ENCODE measurements around the gene ITPR3.

ITPR3 gene

DNA sequence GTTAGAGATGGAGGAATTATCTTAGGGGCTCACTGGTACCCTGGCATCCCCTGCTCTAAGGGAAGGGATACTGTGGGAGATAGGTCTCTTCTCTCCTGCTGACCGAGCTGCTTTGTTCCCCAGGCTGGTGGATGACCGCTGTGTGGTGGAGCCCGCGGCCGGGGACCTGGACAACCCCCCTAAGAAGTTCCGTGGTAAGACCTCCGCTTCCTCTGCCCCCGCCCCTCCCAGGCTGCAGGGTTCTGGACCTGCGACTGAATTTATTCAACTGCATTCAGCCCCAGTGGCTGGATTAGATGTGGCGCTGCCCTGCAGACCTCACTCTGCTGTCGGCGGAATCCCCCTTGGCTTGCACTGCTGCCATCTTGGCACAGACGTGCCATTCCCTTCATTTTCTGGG, 19.2 kb downstream of the ITPR3 start:
- DNase-seq: no peak

- no peak for DNase-seq
Measured at GRCh38 chr6:33641144-33641543, 20.0 kb downstream of the ITPR3 start.

GRCh38 chr6:33641602-33642001, 20.5 kb downstream of the ITPR3 start:
- no peak for DNase-seq

- peak; percentile 6 for DNase-seq
Measured at GRCh38 chr6:33642897-33643296, 21.8 kb downstream of the ITPR3 start.

DNA sequence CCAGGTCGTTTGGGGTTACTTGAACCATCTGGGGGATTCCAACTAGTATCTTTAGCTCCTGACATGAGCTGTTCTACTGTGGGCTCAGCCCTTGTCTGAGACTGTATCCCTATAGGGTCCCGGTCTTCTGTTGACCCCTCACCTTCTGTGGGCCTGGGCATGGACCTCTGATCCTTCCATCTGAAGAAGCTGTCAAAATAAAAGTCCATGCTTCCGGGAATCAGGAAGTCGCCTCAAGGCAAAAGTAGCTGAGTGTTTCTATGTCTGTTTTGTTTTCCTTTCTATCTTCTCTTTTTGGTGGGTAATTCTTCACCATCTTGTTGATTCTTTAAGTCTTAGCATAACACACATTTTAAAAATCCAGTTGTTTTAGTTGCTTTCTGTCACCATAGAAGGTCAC, 30.3 kb downstream of the ITPR3 start:
- no peak for DNase-seq

DNA sequence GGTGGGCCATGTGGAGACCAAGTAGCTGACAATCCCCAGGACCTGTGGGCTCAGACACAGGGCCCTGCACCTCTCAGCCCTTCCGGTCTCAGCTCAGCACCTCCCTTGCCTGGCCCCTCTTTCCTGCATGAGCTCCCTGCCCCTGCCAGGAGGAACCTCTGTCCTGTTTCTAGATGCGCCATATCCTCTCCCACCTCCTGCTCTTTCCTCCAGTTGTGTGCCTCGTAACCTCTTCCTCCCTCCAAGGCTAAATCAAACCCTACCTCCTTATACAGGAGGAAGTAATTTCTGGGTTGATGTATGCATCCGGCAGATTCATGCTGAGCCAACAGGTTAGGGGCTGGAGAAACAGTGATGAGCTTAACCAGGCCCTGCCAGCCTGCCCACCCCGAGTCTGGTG, 30.9 kb downstream of the ITPR3 start:
- no peak for DNase-seq

DNA sequence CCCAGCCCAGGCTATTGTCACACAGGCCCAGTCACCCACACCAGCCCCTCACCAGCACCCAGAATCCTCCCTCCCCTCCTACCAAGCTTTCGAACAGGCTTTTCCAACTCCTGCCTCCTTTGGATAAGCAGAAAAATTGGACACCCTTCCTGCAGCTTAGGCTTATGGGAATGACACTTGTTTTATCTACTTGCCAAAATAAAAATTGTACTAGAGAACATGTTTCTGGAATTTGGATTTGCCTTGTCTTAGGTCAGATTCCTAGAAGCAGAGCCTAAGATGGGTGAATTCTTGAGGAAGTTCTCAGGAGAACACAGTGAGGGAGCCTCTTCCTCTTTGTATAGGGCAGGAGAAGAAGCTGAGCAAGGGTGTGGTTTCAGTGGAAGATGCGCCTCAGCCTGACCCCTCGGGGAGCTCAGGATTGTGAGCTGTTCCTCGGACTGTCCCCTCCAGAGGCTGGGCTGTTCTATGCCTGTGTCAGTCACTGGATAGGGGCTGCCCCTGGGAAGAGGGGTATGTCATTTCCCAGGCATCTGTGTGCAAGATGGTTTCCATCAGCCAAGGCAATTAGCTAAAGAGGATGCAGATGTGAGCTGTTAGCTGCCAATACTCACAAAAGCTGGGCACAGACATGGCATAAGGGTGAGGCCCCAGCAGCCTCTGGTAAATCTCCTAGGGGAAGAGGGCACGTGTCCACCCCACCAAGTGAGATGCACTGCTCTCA, 33.9 kb downstream of the ITPR3 start:
- DNase-seq: no peak

GRCh38 chr6:33656844-33657243, 35.7 kb downstream of the ITPR3 start:
- no peak for DNase-seq

DNA sequence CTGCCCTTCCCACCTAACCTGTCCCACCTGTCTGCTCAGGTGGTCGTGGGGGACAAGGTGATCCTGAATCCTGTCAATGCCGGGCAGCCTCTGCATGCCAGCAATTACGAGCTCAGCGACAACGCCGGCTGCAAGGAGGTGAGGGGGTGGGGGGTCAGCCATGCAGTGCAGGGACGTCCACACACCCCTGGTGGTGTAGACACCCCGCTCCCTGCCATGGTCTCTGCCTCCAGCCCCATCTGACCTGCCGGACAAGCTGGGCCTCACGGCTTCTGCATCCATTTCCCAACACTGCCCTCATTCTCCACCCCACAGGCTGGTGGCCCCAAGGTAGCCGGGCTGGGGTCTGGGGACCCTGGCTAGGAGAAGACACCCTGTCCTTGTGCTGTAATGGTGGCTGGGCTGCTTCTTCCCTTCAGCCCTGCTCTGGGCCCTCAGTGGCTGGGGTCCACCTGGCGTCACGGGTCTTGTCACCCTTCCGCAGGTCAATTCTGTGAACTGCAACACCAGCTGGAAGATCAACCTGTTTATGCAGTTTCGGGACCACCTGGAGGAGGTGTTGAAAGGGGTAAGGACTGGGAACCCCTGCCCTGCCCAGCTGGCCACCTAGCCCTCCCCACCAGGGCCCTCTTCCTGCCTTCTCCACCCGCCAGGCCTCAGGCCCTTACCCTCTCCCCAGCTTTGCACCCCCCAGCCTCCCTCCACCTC, 38.0 kb downstream of the ITPR3 start:
- no peak for DNase-seq

- DNase-seq: no peak
Measured at GRCh38 chr6:33659986-33660385, 38.9 kb downstream of the ITPR3 start.

GRCh38 chr6:33661106-33661838, 40.1 kb downstream of the ITPR3 start:
- peak; percentile 34 for DNase-seq

GRCh38 chr6:33662318-33662717, 41.2 kb downstream of the ITPR3 start:
- DNase-seq: no peak

DNA sequence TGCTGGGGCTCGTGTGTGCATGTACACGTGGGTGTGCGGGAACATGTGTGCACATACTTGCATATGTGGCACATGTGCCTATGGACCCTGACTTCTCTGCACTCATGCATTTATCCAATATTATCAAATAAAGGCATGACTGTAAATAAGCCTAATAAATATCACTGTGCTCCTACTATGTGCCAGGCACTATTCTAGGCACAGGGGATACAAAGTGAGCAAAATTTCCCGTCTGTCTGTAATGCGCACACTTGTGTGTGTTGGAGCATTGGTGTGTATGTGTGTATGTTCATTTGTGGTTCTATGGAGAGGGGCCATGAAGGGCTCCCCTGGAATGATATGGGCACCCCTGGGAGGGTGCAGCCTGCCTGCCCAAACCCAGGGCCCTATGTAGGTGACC, 41.9 kb downstream of the ITPR3 start:
- DNase-seq: no peak

GRCh38 chr6:33663727-33664449, 42.8 kb downstream of the ITPR3 start:
- no peak for DNase-seq

GRCh38 chr6:33664506-33665057, 43.5 kb downstream of the ITPR3 start:
- no peak for DNase-seq

- DNase-seq: no peak
Measured at GRCh38 chr6:33665957-33666356, 44.8 kb downstream of the ITPR3 start.

DNA sequence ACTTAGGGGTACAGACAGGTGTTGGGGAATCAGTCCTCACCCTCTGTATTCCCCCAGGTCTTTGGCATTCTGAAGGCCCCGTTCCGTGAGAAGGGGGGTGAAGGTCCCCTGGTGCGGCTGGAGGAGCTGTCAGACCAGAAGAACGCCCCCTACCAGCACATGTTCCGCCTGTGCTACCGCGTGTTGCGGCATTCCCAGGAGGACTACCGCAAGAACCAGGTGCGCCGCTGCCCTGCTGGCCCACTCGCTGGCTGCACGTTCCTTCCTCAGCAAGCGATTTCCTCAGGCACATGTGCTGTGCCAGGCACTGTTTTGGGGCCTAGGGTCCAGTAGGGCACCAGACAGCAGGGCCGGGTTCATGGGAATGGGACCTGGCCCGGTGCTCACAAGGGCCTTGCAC, 46.0 kb downstream of the ITPR3 start:
- no peak for DNase-seq

DNA sequence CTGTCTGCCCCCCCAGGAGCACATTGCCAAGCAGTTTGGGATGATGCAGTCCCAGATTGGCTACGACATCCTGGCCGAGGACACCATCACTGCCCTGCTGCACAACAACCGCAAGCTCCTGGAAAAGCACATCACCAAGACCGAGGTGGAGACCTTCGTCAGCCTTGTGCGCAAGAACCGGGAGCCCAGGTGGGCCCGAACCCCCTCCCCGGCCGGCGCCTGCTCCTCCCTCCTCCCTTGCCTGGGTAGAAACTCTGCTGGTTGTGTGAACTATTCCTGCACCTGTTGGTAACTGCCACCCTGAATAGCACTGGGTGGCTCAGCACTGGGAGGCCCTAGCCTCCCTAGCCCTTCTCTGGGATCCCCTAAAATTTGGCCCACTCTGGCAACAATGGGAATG, 46.7 kb downstream of the ITPR3 start:
- DNase-seq: no peak

DNA sequence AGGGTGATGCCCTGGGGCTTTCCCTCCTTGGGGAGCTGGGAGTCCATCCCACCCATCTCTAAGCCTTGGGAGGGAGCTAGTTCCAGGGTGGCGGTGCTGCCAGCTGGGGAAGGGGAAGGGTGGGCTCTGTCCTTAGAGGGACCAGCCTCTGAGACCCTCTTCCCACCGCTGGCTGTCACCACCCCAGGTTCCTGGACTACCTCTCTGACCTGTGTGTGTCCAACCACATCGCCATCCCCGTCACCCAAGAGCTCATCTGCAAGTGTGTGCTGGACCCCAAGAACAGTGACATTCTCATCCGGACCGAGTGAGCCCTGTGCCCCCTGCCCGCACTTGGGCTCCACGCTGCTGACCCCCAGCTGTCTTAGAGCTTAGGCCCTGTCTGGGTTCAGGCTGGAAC, 47.2 kb downstream of the ITPR3 start:
- no peak for DNase-seq

DNA sequence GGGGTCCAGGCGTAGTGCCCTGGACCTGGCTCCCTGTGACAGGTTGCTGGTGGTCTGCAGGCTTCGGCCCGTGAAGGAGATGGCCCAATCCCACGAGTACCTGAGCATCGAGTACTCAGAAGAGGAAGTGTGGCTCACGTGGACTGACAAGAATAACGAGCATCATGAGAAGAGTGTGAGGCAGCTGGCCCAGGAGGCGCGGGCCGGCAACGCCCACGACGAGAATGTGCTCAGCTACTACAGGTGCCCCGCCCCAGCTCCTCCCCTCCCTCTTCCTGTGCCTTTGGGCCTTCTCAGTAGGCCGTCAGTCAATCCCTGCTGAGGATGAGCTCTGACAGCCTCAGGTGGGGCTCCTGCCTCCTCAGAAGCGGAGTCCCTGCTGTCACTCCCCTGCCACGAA, 47.8 kb downstream of the ITPR3 start:
- DNase-seq: no peak

- DNase-seq: no peak
Measured at GRCh38 chr6:33670086-33670660, 49.1 kb downstream of the ITPR3 start.

DNA sequence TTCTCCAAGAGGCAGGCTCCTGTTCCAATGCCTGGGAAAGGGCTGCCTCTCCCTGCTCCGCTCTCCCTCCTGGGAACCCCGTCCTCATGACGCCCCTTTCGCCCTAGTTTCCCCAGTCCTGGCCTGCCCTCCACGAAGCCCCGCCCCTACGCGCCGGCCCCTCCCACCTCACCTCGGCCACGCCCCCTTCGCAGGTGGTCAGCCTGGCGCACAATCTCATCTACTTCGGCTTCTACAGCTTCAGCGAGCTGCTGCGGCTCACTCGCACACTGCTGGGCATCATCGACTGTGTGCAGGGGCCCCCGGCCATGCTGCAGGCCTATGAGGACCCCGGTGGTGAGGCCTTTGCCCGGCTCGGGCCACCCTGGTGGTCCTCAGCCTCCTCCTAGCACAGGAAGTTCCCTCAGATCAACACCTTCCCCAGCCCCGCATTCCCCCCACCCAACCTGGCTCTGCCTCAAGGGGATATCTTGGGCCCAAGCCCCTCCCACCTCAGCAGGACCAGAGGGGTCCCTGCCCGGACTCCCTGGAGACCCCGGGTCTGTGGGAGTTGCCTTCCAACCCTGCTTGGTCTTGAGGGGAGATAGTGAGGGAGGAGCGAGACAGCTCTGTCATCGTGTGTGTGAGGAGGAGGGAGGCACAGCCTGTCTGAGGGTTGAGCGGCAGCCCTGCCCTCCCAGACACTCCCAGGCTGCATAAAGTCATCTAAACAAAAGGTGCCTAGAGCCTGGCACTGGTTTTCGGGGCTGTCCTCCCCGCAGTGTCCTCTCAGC, 50.0 kb downstream of the ITPR3 start:
- no peak for DNase-seq

All from NCI-H345 (cell line).